Progenitor cell of endocrine pancreas (in vitro differentiated cells): ENCODE results near the gene DUSP11. TPM values are rescaled to one million over a fixed set of nuclear protein-coding genes. Genes with fewer than 3 reads are reported as not detected.
"Not testable (repeated sequence)": the region's sequence is repeated elsewhere in the genome, so short reads cannot be mapped to it uniquely, and the experiment has no call there.

Experiments used
- DNase-seq: peaks from one replicate; pipeline ENCODE4 v3.0.0; 2021; ENCODE audit warnings: low spot score; ENCODE audit not compliant: unreplicated experiment
- H3K27ac Mint-ChIP-seq: 2 replicates; pipeline ENCODE4 v1.8.0; 2021; ENCODE audit warnings: mild to moderate bottlenecking, moderate library complexity, mixed read lengths
- H3K27me3 Mint-ChIP-seq: 2 replicates; pipeline ENCODE4 v1.8.0; 2021; ENCODE audit warnings: mixed read lengths
- H3K36me3 Mint-ChIP-seq: 2 replicates; pipeline ENCODE4 v1.8.0; 2022; ENCODE audit warnings: mixed read lengths; ENCODE audit not compliant: insufficient read depth
- H3K4me1 Mint-ChIP-seq: 2 replicates; pipeline ENCODE4 v1.8.0; 2021; ENCODE audit warnings: low read depth, mixed read lengths
- H3K4me3 Mint-ChIP-seq: 2 replicates; pipeline ENCODE4 v1.8.0; 2021; ENCODE audit warnings: low read depth, mild to moderate bottlenecking, moderate library complexity, mixed read lengths
- H3K9me3 Mint-ChIP-seq: 2 replicates; pipeline ENCODE4 v1.8.0; 2021; ENCODE audit warnings: low read depth, mixed read lengths
- CTCF ChIP-seq: fragments of 200-600 bp; sonication (generic); IDR thresholded peaks from one replicate; pipeline ENCODE4 v1.5.0; 2021; ENCODE audit warnings: antibody characterized with exemption, mild to moderate bottlenecking; ENCODE audit not compliant: unreplicated experiment
- total RNA-seq: library from RNA; stranded (reverse); gene quantifications from 2 replicates; pipeline ENCODE4 v1.2.1, GENCODE V29; 2021

The DUSP11 gene
- total RNA-seq, 1 donor from 2014 or later = 25.0 TPM

DNA sequence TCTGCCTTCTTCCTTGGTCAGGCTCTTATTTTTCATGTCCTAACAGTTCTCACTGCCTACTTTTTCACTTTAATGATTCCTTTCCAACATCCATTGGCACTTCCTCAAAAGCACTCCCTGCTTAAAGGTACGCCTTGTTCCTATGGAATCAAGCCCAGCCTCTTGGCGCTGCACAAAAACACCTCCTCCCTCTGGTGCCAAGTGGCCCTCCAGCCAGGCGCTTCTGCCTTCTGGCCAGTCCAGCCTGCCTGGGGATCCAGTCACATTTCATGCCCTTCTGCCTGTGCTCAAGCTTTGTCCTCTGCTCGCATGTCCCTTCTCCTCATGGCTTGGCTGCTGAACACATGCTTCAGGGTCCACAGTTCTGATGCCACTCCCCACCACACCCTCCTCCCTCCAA, 49.1 kb downstream of the DUSP11 start:
- H3K36me3 Mint-ChIP-seq = peaks cover 26% of the 10 kb centered on the region
- no peaks in the 10 kb centered on the region for H3K27me3 Mint-ChIP-seq
- no peaks in the 10 kb centered on the region for H3K9me3 Mint-ChIP-seq
- no peak overlapping the region for H3K4me3 Mint-ChIP-seq
- H3K4me1 Mint-ChIP-seq = no peaks in the 10 kb centered on the region
- no peak for TF ChIP-seq CTCF
- H3K27ac Mint-ChIP-seq = no peak overlapping the region
- DNase-seq = no peak

DNA sequence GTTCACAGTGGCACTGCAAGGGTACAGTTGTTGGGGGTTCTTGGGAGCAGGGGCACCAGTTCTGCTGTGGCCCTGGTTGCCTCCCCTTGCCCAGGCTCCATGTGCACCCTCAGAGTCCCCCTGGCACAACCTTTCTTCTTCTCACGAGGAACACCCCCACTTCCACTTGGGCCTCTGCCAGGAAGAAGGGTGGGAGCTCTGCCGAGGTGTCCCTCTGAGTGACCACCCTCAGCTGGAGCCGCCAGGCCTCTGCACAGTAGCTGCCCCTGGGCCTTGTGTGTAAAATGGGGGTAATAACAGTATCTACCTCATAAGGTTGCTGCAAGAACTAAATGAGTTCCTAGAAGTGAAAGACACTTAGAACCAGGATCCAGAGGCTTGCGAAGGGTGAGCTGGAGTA, 51.2 kb downstream of the DUSP11 start:
- no peak overlapping the region for H3K4me3 Mint-ChIP-seq

DNA sequence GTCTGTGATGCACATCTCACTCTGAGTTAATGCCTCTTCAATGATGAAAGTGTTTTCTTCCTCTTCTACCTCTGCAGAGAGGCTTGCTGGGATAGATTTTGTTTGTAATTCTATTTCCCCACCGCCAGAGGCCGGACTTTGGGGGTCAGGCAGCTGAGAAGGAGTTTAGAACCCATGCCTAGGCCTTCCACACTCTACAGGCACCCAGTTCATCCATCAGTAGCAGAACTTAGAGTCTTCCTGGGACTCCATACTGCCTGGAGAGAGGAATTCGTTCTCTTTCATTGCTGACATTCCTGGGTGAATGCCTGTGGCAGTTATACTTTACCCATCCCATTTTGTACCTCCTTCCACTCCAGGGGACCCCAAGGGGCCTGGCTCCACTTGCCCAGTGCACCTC, 51.9 kb downstream of the DUSP11 start:
- Mint-ChIP-seq H3K4me1 (no peaks in the 10 kb centered on the region), H3K36me3 (peaks cover 22% of the 10 kb centered on the region), H3K9me3 (peaks cover 5% of the 10 kb centered on the region), H3K4me3 (no peak overlapping the region), H3K27me3 (no peaks in the 10 kb centered on the region), H3K27ac (no peak overlapping the region)
- no peak for DNase-seq
- TF ChIP-seq CTCF = no peak

More for the DNA sequence above, 51.2 kb downstream of the DUSP11 start:
- Mint-ChIP-seq H3K9me3 (peaks cover under 1% of the 10 kb centered on the region), H3K36me3 (peaks cover 23% of the 10 kb centered on the region), H3K27ac (no peak overlapping the region), H3K27me3 (no peaks in the 10 kb centered on the region), H3K4me1 (no peaks in the 10 kb centered on the region)
- DNase-seq = no peak
- no peak for TF ChIP-seq CTCF

- not testable (repeated sequence) for H3K4me1 Mint-ChIP-seq
Measured at GRCh38 chr2:73726657-73727056, 53.2 kb downstream of the DUSP11 start.

GRCh38 chr2:73718851-73719621, 60.9 kb downstream of the DUSP11 start:
- Mint-ChIP-seq H3K27me3 (peaks cover 30% of the 10 kb centered on the region), H3K27ac (no peak overlapping the region), H3K4me3 (no peak overlapping the region), H3K9me3 (peaks cover 11% of the 10 kb centered on the region), H3K36me3 (peaks cover 18% of the 10 kb centered on the region), H3K4me1 (no peaks in the 10 kb centered on the region)
- no peak for TF ChIP-seq CTCF
- DNase-seq = no peak

More at GRCh38 chr2:73726657-73727056, 53.2 kb downstream of the DUSP11 start:
- not testable (repeated sequence) for H3K27ac Mint-ChIP-seq, H3K27me3 Mint-ChIP-seq, DNase-seq, H3K4me3 Mint-ChIP-seq
- Mint-ChIP-seq H3K9me3 (peaks cover 11% of the 10 kb centered on the region), H3K36me3 (peaks cover 22% of the 10 kb centered on the region)

DNA sequence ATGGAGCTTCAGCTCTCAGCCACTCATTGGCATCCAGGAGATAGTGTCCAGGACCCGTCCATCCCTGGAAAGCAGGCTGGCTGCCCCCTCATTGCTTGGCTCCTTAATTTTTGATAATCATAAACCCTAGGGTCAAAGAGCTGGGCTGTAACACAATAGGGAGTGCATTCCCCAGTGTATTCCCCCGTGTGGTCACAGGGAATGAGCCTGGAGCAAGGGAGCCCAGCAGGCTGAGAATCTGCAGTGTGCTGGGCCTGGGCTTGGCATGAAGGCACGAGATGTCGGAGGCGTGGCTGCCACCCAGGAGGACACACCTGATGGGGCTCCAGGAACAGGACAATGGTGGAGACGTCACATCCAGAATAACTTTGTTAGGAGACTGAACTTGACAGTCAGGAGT, 61.5 kb downstream of the DUSP11 start:
- no peaks in the 10 kb centered on the region for H3K4me1 Mint-ChIP-seq
- no peak for DNase-seq
- no peak for TF ChIP-seq CTCF
- peaks cover 11% of the 10 kb centered on the region for H3K9me3 Mint-ChIP-seq
- H3K4me3 Mint-ChIP-seq = no peak overlapping the region
- no peak overlapping the region for H3K27ac Mint-ChIP-seq
- peaks cover 15% of the 10 kb centered on the region for H3K36me3 Mint-ChIP-seq
- H3K27me3 Mint-ChIP-seq = peaks cover 35% of the 10 kb centered on the region

- not testable (repeated sequence) for H3K27ac Mint-ChIP-seq, DNase-seq, H3K9me3 Mint-ChIP-seq, H3K4me1 Mint-ChIP-seq, H3K4me3 Mint-ChIP-seq
- peaks cover 12% of the 10 kb centered on the region for H3K36me3 Mint-ChIP-seq
- H3K27me3 Mint-ChIP-seq = peaks cover 36% of the 10 kb centered on the region
Measured at GRCh38 chr2:73717695-73718094, 62.2 kb downstream of the DUSP11 start.
